ENCODE data around the gene MAP2K7.
"Not testable (repeated sequence)": the region's sequence is repeated elsewhere in the genome, so short reads cannot be mapped to it uniquely, and the experiment has no call there.

The MAP2K7 gene

GRCh38 chr19:7933411-7933810 is 29.7 kb downstream of the MAP2K7 start:
- Mint-ChIP-seq H3K27me3 (no peaks in the 10 kb centered on the region), H3K36me3 (peaks cover 51% of the 10 kb centered on the region), H3K4me1 (peaks cover 17% of the 10 kb centered on the region), H3K9me3 (no peaks in the 10 kb centered on the region), H3K4me3 (no peak overlapping the region), H3K27ac (no peak overlapping the region)
- no peak for ATAC-seq

DNA sequence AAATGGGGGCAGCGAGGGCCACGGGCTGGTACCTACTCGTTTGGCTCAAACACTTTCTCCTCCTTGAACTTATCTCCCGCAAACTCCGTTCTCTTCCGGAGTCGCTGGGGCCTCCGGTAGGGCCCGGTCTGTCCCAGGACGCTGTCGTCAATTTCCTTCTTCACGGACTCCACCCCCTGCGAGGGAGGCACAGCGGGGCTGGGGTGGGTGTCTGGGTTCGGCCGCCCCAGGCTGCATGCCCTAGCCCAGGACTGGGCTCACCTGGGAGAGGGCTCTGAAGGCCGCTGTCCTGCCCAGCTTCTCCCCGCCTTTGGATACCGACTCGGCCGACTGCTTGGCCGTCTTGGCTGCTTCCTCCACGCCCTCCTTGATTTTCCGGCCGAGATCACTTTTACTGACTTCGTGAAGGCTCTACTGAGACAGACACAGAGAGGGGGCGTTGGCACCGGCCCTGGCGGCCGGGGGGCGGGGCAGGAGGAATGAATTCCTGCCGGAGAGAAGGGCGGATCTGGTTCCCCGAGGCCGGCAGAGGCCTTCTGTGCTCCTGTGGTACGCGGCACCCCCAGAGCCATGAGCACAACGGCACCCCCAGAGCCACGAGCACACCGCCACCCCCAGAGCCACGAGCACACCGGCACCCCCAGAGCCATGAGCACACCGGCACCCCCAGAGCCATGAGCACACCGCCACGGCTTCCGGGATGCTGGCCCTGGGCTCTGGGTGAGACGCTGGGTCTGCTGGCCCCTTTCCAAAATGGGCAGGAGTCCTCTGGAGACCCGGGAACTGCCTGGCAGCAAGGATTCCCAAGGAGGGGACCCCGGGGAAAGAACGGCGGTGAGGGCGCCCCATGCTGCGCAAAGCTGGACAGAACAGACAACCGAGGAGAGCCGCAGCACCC is 30.4 kb downstream of the MAP2K7 start:
- no peak for ATAC-seq
- no peak overlapping the region for H3K27ac Mint-ChIP-seq
- no peaks in the 10 kb centered on the region for H3K9me3 Mint-ChIP-seq
- peaks cover 57% of the 10 kb centered on the region for H3K36me3 Mint-ChIP-seq
- H3K4me3 Mint-ChIP-seq = no peak overlapping the region
- H3K4me1 Mint-ChIP-seq = peaks cover 20% of the 10 kb centered on the region
- H3K27me3 Mint-ChIP-seq = no peaks in the 10 kb centered on the region

DNA sequence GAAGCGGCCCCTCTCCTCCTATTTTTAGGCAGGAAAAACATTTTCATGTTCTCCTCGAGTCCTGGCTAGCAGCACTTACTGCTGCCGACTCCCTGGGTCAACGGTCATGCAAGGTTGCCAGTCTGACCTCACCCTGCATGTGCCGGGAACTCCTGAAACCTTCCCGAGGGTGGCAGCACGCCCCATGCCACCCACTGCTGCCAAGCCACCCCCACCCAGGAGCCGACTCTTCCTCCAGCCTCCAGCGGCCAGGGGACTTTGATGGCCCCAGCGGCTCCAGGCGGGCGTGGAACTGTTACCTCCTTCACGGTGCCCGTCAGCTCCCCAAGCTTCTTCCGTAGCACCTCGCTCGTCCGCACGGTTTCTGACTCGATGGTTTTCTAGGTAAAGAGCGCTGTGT is 31.1 kb downstream of the MAP2K7 start:
- no peak overlapping the region for H3K27ac Mint-ChIP-seq
- H3K4me1 Mint-ChIP-seq = peaks cover 14% of the 10 kb centered on the region
- H3K27me3 Mint-ChIP-seq = no peaks in the 10 kb centered on the region
- no peak for ATAC-seq
- no peak overlapping the region for H3K4me3 Mint-ChIP-seq
- peaks cover 59% of the 10 kb centered on the region for H3K36me3 Mint-ChIP-seq
- no peaks in the 10 kb centered on the region for H3K9me3 Mint-ChIP-seq

GRCh38 chr19:7940841-7941240 is 37.2 kb downstream of the MAP2K7 start:
- Mint-ChIP-seq H3K4me3 (no peak overlapping the region), H3K27ac (no peak overlapping the region), H3K36me3 (peaks cover 36% of the 10 kb centered on the region), H3K27me3 (no peaks in the 10 kb centered on the region), H3K9me3 (no peaks in the 10 kb centered on the region), H3K4me1 (peaks cover 54% of the 10 kb centered on the region)
- no peak for ATAC-seq

GRCh38 chr19:7941895-7942596 is 38.4 kb downstream of the MAP2K7 start:
- peaks cover 47% of the 10 kb centered on the region for H3K4me1 Mint-ChIP-seq
- peaks cover 26% of the 10 kb centered on the region for H3K36me3 Mint-ChIP-seq

GRCh38 chr19:7942981-7943443 is 39.3 kb downstream of the MAP2K7 start:
- peak; percentile 31 for ATAC-seq
- H3K4me1 Mint-ChIP-seq = peaks cover 47% of the 10 kb centered on the region
- H3K4me3 Mint-ChIP-seq = peak overlapping the region; percentile 85
- H3K9me3 Mint-ChIP-seq = no peaks in the 10 kb centered on the region
- no peaks in the 10 kb centered on the region for H3K27me3 Mint-ChIP-seq
- peaks cover 18% of the 10 kb centered on the region for H3K36me3 Mint-ChIP-seq
- H3K27ac Mint-ChIP-seq = peak overlapping the region; percentile 88

More at GRCh38 chr19:7941895-7942596, 38.4 kb downstream of the MAP2K7 start:
- no peak for ATAC-seq
- Mint-ChIP-seq H3K9me3 (no peaks in the 10 kb centered on the region), H3K27me3 (no peaks in the 10 kb centered on the region), H3K27ac (no peak overlapping the region), H3K4me3 (peak overlapping the region; percentile 85)

DNA sequence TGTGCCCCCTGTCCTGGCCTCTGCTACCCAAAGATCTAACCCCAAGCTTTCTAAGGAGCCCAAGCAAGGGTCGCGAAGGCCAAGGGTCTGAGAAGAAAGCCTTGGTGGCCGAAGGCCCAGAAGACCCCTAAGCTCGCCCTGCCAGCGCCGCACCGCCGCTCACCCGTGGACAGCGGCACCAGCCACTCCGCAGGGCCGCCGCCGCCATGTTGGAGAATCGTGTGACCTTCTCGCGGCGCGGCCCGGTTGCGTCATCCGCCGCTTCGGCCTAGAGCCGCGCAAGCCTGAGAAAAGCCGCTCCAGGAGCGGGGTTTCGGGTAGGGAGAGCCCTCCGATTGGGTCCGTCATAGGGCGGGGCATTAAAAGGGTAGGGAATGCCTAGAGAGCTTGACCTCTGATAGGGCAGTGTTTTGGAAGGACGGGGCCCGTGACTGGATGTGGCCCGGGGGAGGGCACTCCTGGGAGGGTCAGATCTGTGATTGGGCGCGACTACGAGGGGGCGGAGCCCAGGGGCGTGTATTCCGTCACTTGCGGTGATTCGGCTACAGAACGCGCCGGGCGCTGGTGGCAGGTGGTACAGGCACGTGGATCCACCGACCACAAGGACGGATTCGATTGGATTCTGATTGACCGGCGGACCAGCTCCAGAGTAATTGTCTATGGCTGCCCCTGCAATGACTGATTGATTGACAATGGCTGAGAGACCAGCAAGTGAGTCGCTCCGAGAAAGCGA is 39.9 kb downstream of the MAP2K7 start, which contains the start of gene TIMM44:
Gene TIMM44 (minus strand): TSS at position 223 of the 733 bp plus-strand sequence. CDS start 15 bp downstream, at position 208.
- H3K27me3 Mint-ChIP-seq = no peaks in the 10 kb centered on the region
- ATAC-seq = peak; percentile 100
- H3K4me1 Mint-ChIP-seq = peaks cover 46% of the 10 kb centered on the region
- peak within 1 kb of the TSS; percentile 88 for H3K27ac Mint-ChIP-seq
- peaks cover 16% of the 10 kb centered on the region for H3K36me3 Mint-ChIP-seq
- no peaks in the 10 kb centered on the region for H3K9me3 Mint-ChIP-seq
- peak within 1 kb of the TSS; percentile 85 for H3K4me3 Mint-ChIP-seq

- no peaks in the 10 kb centered on the region for H3K9me3 Mint-ChIP-seq
- peak; percentile 68 for ATAC-seq
- peak overlapping the region; percentile 88 for H3K27ac Mint-ChIP-seq
- H3K36me3 Mint-ChIP-seq = peaks cover 10% of the 10 kb centered on the region
- H3K27me3 Mint-ChIP-seq = no peaks in the 10 kb centered on the region
- H3K4me3 Mint-ChIP-seq = peak overlapping the region; percentile 85
- peaks cover 41% of the 10 kb centered on the region for H3K4me1 Mint-ChIP-seq
These were observed 40.6 kb downstream of the MAP2K7 start for GRCh38 chr19:7944177-7944761.

GRCh38 chr19:7947939-7948338 is 44.3 kb downstream of the MAP2K7 start:
- H3K27ac Mint-ChIP-seq = no peak overlapping the region
- H3K9me3 Mint-ChIP-seq = no peaks in the 10 kb centered on the region
- no peaks in the 10 kb centered on the region for H3K36me3 Mint-ChIP-seq
- no peaks in the 10 kb centered on the region for H3K27me3 Mint-ChIP-seq
- H3K4me3 Mint-ChIP-seq = no peak overlapping the region
- ATAC-seq = no peak
- H3K4me1 Mint-ChIP-seq = peaks cover 17% of the 10 kb centered on the region

- H3K27ac Mint-ChIP-seq = no peak overlapping the region
- peaks cover 13% of the 10 kb centered on the region for H3K36me3 Mint-ChIP-seq
- no peaks in the 10 kb centered on the region for H3K27me3 Mint-ChIP-seq
- no peak for ATAC-seq
- no peak overlapping the region for H3K4me3 Mint-ChIP-seq
- H3K9me3 Mint-ChIP-seq = no peaks in the 10 kb centered on the region
- H3K4me1 Mint-ChIP-seq = peaks cover 8% of the 10 kb centered on the region
These were observed 49.4 kb downstream of the MAP2K7 start for GRCh38 chr19:7953060-7953459.

DNA sequence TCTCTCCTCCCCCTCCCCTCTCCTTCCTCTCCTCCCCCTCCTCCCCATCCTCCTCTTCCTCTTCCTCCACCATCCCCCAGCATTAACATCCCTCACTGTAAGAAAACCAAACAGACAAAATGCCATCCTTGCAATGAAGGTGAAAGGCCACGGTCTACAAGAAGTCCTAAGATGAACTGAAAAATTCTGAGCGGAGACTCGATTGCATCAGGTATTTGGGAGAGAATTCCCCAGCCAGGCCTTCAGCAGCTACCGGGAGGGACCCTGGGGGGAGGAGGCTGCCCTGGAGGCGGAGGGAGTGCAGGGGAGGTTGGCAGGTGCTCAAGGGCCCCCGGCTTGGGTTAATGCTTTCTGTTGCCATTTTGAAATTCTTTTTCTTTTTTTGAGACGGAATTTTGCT is 49.9 kb downstream of the MAP2K7 start:
- no peaks in the 10 kb centered on the region for H3K27me3 Mint-ChIP-seq
- no peak overlapping the region for H3K27ac Mint-ChIP-seq
- no peak overlapping the region for H3K4me3 Mint-ChIP-seq
- peaks cover 17% of the 10 kb centered on the region for H3K36me3 Mint-ChIP-seq
- no peak for ATAC-seq
- no peaks in the 10 kb centered on the region for H3K9me3 Mint-ChIP-seq
- H3K4me1 Mint-ChIP-seq = peaks cover 8% of the 10 kb centered on the region

- H3K4me3 Mint-ChIP-seq = no peak overlapping the region
- no peak overlapping the region for H3K27ac Mint-ChIP-seq
- H3K36me3 Mint-ChIP-seq = peaks cover 22% of the 10 kb centered on the region
- H3K9me3 Mint-ChIP-seq = no peaks in the 10 kb centered on the region
- H3K4me1 Mint-ChIP-seq = peaks cover 8% of the 10 kb centered on the region
- no peak for ATAC-seq
- no peaks in the 10 kb centered on the region for H3K27me3 Mint-ChIP-seq
These were observed 52.0 kb downstream of the MAP2K7 start for GRCh38 chr19:7955696-7956095.

GRCh38 chr19:7959211-7959610 is 55.5 kb downstream of the MAP2K7 start:
- Mint-ChIP-seq H3K27me3 (no peaks in the 10 kb centered on the region), H3K4me1 (peaks cover 8% of the 10 kb centered on the region), H3K4me3 (no peak overlapping the region), H3K36me3 (peaks cover 35% of the 10 kb centered on the region), H3K27ac (no peak overlapping the region), H3K9me3 (no peaks in the 10 kb centered on the region)
- ATAC-seq = no peak

DNA sequence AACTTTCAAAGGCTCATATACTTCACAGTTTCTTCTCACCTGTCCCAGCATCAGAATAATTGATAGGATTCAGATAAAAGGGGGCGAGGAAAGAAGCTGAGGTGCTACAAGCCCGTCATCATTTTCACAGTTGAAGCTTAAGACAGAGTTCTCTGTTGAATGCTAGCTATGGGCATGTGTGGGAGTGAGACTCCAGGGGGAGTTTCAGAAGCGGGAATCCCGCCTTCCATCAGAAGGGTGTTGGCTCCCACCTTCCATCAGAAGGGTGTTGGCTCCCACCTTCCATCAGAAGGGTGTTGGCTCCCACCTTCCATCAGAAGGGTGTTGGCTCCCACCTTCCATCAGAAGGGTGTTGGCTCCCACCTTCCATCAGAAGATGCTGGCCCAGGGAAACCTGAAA is 57.4 kb downstream of the MAP2K7 start:
- H3K36me3 Mint-ChIP-seq = peaks cover 48% of the 10 kb centered on the region

More for the DNA sequence above, 57.4 kb downstream of the MAP2K7 start:
- H3K4me1 Mint-ChIP-seq, H3K27me3 Mint-ChIP-seq, H3K4me3 Mint-ChIP-seq, ATAC-seq, H3K27ac Mint-ChIP-seq, H3K9me3 Mint-ChIP-seq: not testable (repeated sequence)
